Measurements from ENCODE around the gene NFKBIA. TPM values are rescaled to one million over a fixed set of nuclear protein-coding genes. Genes with fewer than 3 reads are reported as not detected.
A peak's percentile ranks its signal among the peaks of the same experiment; 100 is the strongest.

The NFKBIA gene
- total RNA-seq, 6 experiments from 2014 or later = 27.6 to 52.1 (median 48.3) TPM

- H3K4me3 Mint-ChIP-seq = no peak overlapping the region
- H3K36me3 Mint-ChIP-seq (ENCODE audit: low read depth) = peaks cover 15% of the 10 kb centered on the region
- DNase-seq = no peak
- peak; percentile 35 for TF ChIP-seq CTCF (IDR thresholded peaks at IDR 0.05)
- peaks cover 2% of the 10 kb centered on the region; the same call in 1 of the 2 replicates for H3K27me3 Mint-ChIP-seq (ENCODE audit: insufficient read depth)
- H3K9me3 Mint-ChIP-seq = no peaks in the 10 kb centered on the region
- peaks cover 39% of the 10 kb centered on the region for H3K4me1 Mint-ChIP-seq (ENCODE audit: low read depth)
- no peak overlapping the region for H3K27ac Mint-ChIP-seq
These were observed 2.7 kb upstream of the NFKBIA start for GRCh38 chr14:35407306-35407630.

DNA sequence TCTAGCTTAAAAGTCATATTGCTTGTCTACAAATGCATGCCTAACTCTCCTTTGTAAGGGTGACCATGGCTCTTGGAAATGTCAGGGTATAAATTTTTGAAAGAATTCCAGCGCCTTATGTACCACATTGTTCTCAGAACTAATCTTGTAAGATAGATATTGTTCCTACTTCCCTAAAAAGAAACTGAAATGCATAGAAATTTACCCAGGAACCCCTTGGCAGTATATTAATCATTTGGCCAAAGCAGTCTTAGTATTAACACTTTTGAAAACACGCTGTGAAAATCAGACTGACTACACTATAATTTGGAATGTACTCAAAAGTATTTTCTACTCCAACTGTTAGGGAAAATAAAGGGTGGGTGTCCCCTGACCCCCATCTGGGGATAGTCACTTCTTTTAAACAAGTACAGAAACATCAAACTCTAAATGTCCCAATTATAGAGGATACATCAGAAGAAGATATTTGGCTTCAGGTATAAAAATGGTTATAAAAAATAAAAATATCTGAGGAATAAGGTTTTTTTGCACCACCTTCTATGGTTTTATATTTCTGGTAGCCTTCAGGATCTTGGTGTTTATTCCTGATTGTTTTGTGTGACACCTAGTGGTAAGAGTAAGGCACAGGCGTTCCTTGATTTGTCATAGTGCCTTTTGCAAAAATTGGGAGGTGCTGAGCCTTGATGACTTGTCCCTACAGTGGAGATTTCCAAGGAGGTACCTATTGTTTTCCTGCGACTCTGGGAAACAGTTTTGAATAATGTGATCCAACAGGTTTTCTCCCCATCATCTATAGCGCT, 2.2 kb upstream of the NFKBIA start:
- peak; percentile 81 for DNase-seq
- Mint-ChIP-seq H3K36me3 (ENCODE audit: low read depth) (peaks cover 20% of the 10 kb centered on the region), H3K9me3 (no peaks in the 10 kb centered on the region), H3K27me3 (ENCODE audit: insufficient read depth) (peaks cover 2% of the 10 kb centered on the region; the same call in 1 of the 2 replicates), H3K27ac (no peak overlapping the region), H3K4me1 (ENCODE audit: low read depth) (peaks cover 44% of the 10 kb centered on the region), H3K4me3 (no peak overlapping the region)
- TF ChIP-seq CTCF (IDR thresholded peaks at IDR 0.05) = peak; percentile 91

- H3K27me3 Mint-ChIP-seq (ENCODE audit: insufficient read depth) = peaks cover 2% of the 10 kb centered on the region; the same call in 1 of the 2 replicates
- peak overlapping the region; percentile 94; the same call in 1 of the 2 replicates for H3K4me3 Mint-ChIP-seq
These were observed 1.5 kb upstream of the NFKBIA start for GRCh38 chr14:35406090-35406489.

DNA sequence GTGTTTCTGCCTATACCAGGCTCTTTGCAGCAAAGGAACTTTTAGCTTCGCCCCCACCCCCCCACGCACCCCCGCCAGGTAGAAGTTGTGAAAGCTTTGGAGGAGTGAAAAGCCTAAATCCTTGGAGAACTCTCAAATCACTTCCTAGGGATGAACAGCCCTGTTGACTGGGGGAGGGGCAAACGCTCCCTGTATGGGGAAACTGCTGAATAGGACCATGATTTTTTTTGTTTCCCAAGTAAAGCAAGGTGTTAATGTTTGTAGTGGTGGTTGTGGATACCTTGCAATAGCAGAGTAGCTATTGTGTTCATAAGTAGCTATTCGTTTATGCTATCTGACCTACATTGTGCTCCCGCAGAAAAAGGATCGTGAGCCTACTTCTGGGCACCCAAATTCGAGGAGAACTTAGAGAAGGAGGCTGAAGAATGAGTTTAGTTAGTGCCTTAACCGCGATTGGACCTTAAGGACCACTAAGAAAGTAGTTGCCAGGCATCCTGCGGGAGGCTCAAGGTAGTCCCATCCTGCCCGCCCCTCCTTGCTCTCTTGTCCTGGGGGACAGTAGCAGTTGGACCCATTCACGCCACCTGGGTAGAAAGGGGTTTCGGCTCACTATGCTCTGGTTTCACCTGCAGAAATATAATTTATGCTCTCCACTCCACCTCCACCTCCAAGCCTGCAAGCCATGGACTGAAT, 901 bp upstream of the NFKBIA start:
- Mint-ChIP-seq H3K4me3 (peak overlapping the region; percentile 94), H3K9me3 (no peaks in the 10 kb centered on the region), H3K27ac (peak overlapping the region; percentile 93; the same call in 1 of the 2 replicates), H3K4me1 (ENCODE audit: low read depth) (peaks cover 54% of the 10 kb centered on the region), H3K36me3 (ENCODE audit: low read depth) (peaks cover 29% of the 10 kb centered on the region), H3K27me3 (ENCODE audit: insufficient read depth) (peaks cover 2% of the 10 kb centered on the region; the same call in 1 of the 2 replicates)
- no peak for TF ChIP-seq CTCF (IDR thresholded peaks at IDR 0.05)
- no peak for DNase-seq

More at GRCh38 chr14:35406090-35406489, 1.5 kb upstream of the NFKBIA start:
- no peak for DNase-seq
- H3K4me1 Mint-ChIP-seq (ENCODE audit: low read depth) = peaks cover 49% of the 10 kb centered on the region
- no peak overlapping the region for H3K27ac Mint-ChIP-seq
- TF ChIP-seq CTCF (IDR thresholded peaks at IDR 0.05) = no peak
- no peaks in the 10 kb centered on the region for H3K9me3 Mint-ChIP-seq
- peaks cover 23% of the 10 kb centered on the region for H3K36me3 Mint-ChIP-seq (ENCODE audit: low read depth)

GRCh38 chr14:35403603-35404448, 723 bp downstream of the NFKBIA start:
- Mint-ChIP-seq H3K4me3 (peak overlapping the region; percentile 94), H3K9me3 (no peaks in the 10 kb centered on the region), H3K27ac (peak overlapping the region; percentile 93), H3K27me3 (ENCODE audit: insufficient read depth) (peaks cover 6% of the 10 kb centered on the region), H3K4me1 (ENCODE audit: low read depth) (peaks cover 60% of the 10 kb centered on the region), H3K36me3 (ENCODE audit: low read depth) (peaks cover 33% of the 10 kb centered on the region)
- peak; percentile 85 for DNase-seq
- TF ChIP-seq CTCF (IDR thresholded peaks at IDR 0.05) = no peak

Data from HFFc6 (cell line).